GM19240 (cell line): ENCODE results near the gene SSU72.
"Not testable (repeated sequence)": the region's sequence is repeated elsewhere in the genome, so short reads cannot be mapped to it uniquely, and the experiment has no call there.

Experiments used
- DNase-seq: peaks from one replicate; pipeline ENCODE4 v3.0.0; 2011; ENCODE audit warnings: low spot score; ENCODE audit not compliant: insufficient read length

Gene SSU72

DNA sequence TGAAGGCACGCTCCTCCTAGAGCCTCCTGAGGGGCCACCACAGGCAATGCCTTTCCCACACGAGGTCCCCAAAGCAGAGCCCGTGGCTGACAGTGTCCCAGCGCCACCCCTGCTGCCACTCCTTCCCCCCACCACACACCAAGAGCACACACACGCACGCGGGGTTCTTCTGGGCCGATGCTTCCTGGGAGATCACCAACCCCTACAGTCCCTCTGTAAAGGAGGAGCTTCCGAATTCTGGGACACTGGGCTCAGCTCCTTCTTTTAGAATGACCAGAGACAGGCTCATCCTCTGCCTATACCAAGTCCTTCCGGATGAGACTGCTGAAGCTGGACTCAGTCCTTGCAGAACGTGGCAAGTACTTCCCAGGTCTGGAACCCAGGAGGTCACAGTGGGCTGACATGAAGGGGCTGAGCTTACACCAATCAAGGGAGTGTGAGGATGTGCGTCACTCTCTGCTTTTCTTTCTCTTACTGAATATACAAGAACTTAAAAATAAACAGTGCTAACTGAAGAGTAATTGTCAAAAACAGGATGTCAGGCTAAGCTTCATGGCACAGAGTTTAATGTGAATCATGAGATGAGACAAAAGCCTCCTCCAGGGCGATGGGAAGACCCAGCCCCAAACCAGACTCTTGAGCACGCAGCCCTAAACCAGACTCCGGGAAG is 12.7 kb downstream of the SSU72 start:
- DNase-seq: no peak

DNA sequence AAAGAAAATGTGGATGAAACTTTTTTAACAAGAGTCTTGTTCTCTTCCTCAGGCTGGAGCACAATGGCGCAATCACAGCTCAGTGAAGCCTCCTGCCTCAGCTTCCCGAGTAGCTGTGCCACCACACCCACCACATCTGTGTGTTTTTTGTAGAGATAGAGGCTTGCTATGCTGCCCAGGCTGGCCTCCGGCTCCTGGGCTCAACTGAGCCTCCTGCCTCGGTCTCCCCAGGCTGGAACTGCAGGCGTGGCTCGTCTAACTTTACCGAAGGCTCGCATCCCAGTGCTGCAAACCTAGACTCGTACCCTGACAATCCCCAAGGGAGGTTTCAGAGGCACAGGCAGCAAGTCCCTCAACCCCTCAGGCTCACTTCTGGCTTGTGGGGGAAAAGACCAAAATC is 14.5 kb downstream of the SSU72 start:
- no peak for DNase-seq

DNA sequence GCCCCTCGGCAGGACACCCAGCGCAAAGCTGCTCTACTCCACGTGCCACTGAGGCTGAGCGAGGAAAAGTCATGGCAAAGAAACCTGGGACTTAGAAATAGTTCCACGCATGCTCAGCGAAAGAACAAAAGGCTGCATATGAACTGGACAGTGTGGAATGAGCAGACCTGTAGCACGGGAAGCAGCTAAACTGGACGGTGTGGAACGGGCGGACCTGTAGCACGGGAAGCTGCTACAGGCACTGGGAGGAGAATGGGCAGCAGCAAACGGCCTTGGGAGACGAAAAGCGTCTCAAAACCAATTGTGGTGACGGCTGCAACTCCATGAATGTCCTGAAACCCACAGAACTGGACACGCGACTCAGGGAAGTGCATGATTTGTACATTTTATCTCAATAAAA is 15.6 kb downstream of the SSU72 start:
- no peak for DNase-seq

DNA sequence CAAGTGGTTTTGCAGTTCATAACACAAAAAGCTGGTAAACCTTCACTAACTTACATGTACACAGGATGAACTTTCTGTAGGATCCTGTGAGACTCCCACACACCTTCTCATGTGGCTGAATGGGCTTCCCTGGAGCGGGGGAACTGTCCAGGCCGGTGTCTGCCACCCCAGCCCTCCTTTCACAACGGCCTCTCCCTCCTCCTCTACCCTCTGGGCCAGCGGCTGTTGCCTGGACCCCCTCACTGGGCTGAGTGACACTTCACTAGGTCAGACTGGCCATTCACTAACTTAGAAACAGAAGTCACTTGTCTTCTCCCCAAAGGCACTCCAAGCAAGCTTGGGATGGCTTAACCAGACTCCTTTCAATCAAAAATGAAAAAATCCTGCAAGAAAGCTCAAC is 16.1 kb downstream of the SSU72 start:
- no peak for DNase-seq

DNA sequence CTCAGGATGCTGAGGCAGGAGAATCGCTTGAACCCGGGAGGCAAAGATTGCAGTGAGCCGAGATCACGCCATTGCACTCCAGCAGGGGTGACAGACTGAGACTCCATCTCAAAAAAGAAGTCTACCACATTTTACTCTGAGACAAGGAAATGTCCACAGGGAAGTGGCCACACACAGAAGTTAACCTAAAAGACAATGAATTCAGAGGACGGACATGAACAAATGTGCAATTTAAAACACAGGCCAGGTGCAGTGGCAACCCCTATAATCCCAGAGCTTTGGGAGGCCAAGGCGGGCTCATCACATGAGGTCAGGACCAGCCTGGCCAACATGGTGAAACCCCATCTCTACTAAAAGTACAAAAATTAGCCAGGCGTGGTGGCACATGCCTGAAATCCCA is 17.0 kb downstream of the SSU72 start:
- DNase-seq: not testable (repeated sequence)

DNA sequence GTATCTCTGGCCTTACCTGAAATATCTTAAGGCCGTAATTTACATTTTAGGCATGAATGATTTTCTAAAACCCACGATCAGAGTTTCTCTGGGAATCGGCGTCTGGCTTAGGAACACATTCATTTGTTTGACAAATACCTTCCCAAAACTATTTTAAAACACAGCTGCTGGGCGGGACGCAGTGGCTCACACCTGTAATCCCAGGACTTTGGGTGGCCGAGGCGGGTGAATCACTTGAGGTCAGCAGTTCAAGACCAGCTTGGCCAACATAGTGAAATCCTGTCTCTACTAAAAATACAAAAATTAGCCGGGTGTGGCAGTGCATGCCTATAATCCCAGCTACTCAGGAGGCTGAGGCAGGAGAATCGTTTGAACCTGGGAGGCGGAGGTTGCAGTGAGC is 17.7 kb downstream of the SSU72 start:
- not testable (repeated sequence) for DNase-seq

DNA sequence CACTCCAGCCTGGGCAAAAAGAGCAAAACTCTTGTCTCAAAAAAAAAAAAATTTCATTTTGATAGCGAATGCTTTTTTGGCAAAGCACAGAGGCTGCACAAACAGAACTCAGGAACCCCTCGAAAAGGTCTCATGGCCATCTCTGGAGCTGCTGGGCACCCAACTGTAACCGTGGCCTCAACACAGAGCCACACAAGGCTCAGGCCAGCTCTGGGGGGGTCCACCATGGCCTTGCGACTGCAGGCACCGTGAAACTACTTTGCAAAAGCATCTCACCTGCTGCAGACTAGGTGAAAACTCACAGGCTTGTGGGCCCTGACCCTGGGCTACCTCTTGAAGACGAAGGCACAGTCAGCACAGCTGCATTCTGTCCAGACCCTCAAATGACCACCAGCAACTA is 18.2 kb downstream of the SSU72 start:
- no peak for DNase-seq

DNA sequence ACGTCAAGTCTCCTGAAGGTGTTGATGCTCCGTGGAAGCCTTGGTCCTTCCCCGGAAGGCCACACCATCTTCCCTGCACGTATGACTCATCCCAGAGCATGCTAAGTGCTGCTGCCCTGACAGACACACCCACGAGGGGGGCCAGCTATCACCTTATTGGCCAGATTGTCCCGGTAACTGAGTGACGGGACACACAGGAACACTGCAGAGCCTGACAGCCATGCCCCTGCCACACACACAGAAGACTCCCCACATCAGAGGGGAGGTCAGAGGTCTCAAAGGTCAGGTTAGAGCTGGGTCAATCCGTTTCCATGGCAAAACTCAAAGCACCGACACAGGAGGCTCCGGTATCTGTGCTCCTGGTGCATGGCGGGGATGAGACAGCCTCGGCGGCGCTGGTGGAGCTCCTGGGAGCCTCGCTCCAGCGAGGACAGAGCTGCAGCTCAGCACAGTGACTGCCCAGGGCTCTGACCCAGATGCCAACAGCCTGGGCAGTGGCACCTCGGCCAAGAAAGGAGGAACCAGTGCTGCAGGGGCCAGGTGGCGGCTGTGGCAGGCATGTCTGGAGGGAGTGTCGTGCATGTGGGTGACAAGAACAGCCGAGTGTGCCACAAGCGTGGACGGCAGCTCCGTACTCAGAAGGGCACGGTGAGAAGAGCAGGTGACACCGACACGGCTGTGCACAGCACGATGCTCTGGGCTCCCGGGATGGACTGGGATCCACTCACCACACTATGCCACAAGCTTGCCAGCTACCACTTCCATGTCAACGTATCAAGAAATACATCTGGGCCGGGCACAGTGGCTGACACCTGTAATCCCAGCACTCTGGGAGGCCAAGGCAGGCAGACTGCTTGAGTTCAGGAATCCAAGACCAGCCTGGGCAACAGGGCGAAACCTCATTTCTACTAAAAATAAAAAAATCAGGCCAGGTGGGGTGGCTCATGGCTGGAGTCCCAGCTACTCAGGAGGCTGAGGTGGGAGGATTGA is 19.4 kb downstream of the SSU72 start:
- DNase-seq: no peak

DNA sequence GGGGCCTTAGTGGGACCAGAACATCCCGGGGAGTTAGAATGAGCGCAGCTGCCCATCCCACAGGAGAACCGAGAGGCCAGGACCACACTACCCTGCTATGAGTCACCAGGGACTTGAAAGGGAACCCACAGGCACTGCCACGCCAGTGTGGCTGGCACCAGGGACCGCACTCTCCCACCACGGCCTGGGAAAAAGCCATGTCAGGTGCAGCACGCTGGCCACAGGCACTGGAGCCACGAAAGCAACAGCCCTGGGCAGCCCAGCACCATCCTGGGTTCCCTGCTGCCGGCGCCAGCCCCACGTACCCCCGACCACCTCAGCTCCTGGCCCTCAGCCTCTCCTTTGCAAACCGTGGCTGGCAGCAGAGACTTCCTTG is 20.1 kb downstream of the SSU72 start:
- DNase-seq: no peak

DNA sequence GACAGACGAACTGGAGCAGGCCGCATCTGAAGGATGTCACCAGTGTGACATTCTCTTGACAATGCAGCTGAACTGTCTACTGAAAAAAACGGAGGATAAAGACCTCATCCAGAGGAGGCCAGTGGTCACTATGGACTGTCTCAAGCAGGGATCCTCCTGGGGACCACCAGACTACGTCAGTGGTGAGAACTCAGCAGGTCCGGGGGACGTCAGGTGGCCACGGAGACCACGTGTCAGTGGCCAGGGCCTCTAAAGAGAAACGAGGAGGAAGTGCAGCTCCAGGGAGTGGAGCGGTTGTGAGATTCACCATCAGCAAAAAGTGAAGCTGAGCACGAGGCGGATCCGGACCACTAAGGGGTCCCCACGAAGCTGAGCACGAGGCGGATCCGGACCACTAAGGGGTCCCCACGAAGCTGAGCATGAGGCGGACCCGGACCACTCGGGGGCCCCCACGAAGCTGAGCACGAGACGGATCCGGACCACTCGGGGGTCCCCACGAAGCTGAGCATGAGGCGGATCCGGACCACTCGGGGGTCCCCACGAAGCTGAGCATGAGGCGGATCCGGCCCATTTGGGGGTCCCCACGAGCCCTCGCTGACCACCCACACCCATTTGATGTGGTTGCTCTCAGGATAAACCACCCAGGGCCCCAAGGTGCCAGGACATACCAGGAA is 20.7 kb downstream of the SSU72 start:
- DNase-seq: no peak

DNA sequence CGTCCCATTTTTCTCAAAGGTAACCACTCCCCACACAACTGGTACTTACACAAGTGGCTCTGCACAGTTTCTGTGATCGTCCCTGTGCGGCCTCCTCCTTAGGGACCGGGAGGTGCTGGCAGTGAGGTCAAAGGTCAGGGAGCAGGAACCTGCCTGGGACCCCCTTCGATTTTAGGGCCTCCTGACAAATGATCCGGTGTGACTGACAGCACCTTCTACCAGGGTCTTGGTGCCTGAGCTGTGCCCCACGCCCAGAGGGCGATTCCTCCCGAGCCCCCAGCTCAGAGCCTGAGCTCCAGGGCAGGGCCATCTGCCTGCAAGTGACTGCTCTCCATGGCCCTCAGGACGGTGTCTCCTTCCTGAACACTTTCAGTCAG is 22.4 kb downstream of the SSU72 start:
- DNase-seq: no peak

DNA sequence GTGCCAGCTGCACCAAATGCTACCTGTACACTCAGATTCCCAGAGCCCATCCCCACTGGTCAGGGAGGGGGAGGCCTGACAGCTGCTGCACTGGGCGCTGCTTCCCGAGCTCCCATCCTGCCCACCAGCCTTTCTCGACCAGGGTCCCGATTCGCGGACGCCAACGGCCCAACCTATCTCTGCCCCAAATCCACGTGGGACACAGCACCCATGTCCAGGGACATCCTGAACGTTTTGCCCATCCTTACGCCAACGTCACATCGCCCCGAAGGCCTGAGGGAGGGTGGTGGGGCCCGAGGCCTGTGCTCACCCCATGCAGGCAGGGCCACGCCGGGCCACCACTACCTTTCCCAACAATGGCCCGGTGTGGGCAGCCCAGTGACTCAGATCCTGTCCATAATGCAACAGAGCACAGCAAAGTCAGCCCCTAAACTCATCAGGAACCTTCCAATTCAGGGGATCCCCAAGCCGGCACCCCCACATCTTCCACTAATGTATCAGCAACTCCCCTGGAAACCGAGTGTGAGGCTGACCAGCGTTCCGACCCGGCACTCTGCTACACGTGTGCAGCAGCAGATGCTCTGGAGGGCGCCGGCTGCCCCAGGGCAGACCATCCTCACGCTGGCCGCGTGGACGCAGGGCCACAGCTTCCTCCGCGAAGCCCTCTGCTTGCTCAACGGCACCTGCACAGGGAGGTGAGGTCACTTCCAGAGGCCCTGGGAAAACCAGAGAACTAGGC is 23.0 kb downstream of the SSU72 start:
- no peak for DNase-seq

DNA sequence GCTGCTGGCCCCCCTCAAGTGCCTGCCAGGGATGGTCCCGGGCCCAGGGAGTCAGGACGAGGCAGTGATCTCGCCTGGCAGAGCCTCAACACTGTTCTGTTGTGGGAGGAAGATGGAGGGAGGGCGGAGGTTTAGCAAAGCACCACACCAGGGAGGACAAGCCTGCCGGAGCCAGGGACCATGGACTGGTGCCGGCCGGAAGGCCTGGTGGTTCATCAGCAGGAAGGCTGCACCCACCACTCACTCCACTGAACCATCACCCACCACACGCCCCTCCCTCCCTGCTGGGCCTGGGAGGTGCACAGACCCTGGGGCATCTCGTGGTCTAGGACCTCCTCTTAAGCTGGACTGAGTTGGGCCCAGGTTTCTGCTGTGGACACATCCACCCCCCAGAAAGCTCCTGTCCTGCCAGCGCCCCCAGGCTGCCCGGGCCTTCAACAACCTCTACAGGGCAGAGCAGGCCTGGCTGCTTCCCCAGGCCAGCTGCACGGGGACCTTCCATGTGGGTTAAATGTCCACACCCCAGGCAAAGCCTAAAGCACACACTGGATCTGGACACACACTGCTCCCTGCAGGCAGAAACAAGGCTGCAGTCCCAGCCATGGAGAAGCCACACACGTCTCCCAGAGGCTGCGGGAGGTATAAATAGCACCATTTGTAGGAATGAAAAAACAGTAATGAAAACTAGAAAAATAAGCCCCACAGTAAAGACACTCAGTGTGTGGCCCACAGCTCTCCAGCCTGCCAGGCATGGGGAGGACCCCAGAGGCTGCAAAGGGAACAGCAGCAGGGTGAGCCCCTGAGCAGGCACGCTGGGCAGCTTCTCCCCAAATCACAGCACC is 23.9 kb downstream of the SSU72 start:
- DNase-seq: no peak

DNA sequence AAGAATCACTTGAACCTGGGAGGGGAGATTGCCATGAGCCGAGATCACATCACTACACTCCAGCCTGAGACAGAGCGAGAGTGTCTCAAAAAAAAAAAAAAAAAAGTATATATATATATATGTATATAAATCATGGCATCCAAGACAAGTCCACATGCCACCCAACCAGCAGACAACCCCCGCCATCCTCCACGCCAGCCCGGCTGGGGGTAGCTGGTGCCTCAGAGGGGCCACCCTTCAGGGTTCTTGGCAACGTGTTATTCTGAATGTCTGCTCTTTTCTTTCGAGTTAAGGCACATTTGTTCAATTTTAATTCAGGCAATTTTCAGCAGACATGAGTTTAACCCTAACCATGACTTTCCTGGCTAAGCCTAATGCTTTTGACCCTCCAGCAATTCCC is 24.6 kb downstream of the SSU72 start:
- no peak for DNase-seq

DNA sequence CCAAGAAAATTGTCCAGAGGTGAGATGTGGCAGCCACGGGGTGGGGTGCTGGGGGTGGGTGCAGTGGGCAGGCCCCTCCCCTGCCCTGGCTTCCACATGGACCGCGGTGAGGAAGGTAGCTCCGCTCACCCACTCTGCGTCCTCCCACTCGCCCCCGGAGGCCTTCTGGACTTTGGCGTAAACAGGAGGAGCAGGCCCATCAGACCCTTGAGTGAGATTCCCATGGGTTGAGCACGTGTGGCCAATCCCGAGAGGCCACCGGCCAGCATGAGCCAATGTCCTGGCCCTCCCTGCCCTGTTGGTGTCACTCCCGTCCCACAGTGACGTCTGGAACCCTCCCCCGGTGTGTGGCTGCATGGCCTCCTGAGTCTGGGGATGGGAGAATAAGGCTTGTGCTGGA is 26.1 kb downstream of the SSU72 start:
- DNase-seq: no peak

DNA sequence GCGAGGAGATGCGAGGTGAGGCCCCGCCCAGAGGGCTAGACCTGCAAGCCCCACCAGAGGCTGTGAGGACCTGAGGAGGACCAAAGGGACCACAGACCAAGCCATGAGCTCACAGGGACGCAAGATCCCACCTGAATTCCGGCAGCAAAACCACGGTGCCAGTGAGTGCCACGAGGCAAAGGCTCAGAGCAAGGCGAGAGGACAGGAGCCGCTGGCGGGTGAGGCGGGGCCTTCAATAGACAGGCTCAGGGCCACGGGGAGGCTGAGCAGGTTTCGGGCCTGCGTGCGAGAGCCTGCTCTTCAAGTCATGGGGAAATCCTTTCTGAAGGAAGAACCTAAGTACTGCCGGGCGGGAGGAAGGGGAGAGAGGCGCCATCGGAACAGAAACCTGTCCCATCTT is 27.2 kb downstream of the SSU72 start:
- no peak for DNase-seq

DNA sequence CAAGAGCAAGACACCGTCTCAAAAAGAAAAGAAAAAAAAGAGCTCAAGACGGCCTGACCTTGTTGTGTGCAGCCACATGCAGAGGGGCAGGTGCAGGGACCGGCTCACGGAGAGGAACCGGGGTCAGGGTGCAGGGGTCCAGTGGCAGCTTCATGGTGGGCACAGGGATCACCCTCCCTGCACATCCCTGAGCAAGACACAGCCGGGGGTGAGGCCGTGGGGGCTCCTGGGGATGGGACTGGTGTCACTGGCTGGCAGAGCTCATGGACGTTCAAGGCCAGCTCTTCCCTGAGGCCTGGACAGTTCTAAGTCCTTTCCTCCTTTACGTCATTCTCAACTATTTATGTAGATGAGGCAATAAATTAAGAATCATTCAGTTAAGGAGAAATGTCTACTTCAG is 27.7 kb downstream of the SSU72 start:
- no peak for DNase-seq

DNA sequence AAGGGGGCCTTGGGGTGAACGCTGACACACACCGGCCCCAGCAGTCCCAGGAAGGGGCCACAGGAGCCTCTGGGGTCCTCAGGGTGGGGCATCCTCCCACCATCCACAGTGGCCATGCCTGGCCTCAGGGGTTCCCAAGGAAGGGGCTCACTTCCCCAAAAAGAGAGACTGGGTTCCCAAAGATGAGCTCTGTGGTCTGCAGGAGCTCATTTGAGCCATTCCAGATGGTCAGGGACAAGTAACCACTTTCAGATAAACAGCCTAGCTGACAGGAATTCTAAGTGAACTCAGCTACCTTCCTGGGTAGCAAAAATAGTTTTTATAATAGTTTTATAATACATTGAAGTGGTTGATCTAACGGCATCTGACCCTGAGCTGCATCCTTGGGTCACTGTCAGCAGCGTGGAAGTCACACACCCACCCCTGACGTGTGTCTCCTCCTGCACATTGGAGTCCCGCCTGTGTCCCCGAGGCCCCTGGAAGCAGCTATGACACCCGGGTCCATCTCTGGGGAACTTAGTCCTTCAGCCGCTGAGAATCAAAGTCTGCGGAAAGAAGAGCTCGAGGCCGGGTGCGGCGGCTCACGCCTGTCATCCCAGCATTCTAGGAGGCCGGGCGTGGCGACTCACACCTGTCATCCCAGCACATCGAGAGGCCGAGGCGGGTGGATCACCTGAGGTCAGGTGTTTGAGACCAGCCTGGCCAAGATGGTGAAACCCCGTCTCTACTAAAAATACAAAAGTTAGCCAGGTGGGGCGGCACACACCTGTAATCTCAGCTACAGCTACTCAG is 28.5 kb downstream of the SSU72 start:
- no peak for DNase-seq

DNA sequence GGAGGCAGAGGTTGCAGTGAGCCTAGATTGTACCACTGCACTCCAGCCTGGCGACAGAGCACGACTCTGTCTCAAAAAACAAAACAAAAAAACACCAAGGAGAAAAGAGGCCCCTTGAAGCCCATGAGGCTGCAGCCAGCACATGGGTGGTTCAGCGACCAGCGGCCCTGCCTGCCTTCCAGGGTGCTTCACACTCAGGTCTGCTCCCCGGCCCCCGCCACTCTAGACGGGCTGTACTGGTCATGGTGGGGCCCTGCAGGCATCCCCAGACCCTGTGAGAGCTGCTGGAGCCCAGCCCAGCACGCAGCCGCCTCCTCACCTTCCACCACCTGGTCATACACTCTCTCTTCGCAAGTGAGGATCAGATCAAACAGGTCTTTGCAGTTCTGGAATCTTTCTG is 30.1 kb downstream of the SSU72 start:
- DNase-seq: no peak

DNA sequence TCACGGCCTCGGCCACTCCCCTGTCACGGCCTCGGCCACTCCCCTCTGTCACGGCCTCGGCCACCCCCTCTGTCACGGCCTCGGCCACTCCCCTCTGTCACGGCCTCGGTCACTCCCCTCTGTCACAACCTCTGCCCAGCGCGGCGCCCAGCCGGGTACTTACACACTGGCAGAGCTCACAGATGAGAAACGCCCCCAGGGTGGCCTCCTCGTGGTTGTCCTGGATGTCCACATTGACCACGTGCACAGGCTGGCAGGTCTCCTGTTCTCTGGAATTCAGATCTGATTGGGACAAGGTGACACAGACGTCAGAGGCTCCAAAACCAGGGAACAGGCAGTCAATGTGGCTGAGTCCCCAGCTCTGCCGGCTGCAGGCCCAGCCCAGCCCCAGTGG is 31.0 kb downstream of the SSU72 start:
- no peak for DNase-seq
